KBM-7 (cell line): ENCODE measurements around the gene REST.
"Not testable (repeated sequence)": the region's sequence is repeated elsewhere in the genome, so short reads cannot be mapped to it uniquely, and the experiment has no call there.

Source experiments
- DNase-seq: peaks from one replicate; pipeline ENCODE4 v3.0.0-alpha.2; 2015
- in situ Hi-C: fragments of 300-500 bp; cut with MboI; formaldehyde crosslinking; loops from 2 replicates; pipeline ENCODE4 v1.14.3; 2020; ENCODE audit warnings: low sequenced_read_pairs, low pct_unique_long_range_greater_than_20kb, mixed read lengths

The REST gene

DNA sequence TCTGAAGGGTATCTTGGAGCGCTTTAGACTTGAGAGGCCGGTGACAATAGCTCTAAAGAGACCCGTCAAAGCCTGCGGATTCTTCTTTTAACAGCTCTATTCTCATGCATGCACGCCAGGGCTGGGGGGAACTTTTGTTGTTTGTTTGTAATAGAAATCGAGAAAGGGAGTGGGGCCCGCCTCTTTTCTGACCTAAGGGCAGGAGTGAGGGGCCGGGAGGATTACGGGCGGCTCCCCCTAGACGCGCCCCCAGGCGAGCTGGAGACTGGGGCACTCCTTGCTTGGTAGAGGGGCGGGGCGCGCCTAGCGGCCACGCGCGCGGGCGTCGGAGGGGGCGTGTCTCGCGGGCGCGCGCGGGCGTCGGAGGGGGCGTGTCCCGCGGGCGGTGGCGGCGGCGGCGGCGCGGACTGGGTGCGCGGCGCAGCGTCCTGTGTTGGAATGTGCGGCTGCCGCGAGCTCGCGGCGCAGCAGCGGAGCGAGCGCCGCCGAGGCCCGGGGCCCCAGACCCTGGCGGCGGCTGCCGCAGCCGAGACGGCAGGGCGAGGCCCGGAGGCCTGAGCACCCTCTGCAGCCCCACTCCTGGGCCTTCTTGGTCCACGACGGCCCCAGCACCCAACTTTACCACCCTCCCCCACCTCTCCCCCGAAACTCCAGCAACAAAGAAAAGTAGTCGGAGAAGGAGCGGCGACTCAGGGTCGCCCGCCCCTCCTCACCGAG lies at the start of gene REST:
TSS of gene REST (plus strand) at position 412 of the 717 bp plus-strand sequence. CDS start 2,739 bp downstream, outside the sequence.
- in situ Hi-C loops: no loop called here
- peak; percentile 66 for DNase-seq

DNA sequence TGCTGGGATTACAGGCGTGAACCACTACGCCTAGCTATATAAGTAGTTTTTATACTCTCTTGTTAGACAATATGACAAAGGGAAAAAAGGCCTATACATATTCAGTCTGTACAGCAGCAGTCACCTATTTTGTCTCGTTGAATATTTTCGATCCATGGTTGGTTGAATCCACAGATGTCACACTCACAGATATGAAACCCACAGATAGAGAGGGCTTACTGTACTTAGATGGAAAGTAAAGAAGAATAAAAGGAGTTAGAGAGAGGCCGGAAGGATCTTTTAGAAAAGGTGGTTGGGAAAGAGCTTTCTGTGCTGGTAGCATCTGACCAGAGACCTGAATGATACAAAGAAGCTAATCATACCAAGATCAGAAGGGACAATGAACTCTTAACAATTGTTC lies 47.9 kb upstream of the REST start:
- in situ Hi-C loops: no loop called here

GRCh38 chr4:56860781-56861180 lies 46.9 kb upstream of the REST start:
- in situ Hi-C loops: no loop called here
- no peak for DNase-seq

More for the DNA sequence above, 47.9 kb upstream of the REST start:
- no peak for DNase-seq

DNA sequence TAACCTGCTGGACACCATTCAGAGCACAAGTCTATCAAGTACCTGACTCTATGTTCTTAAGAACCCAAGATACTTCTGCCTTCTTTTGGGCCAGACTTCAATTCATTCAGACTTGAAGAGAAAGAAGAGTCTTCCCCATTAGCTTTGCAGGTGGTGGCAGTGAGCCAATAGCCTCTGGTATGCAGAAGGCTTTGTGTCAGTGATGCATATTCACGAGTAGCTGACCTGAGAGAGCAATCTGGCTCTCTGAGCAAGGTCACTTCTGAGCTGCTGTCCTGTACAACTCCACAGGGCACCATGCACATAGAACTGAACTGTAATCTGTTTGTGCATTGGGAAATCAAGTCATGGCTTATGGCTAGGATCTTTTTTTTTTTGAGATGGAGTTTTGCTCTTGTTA lies 46.3 kb upstream of the REST start:
- in situ Hi-C loops: no loop called here
- DNase-seq: no peak

DNA sequence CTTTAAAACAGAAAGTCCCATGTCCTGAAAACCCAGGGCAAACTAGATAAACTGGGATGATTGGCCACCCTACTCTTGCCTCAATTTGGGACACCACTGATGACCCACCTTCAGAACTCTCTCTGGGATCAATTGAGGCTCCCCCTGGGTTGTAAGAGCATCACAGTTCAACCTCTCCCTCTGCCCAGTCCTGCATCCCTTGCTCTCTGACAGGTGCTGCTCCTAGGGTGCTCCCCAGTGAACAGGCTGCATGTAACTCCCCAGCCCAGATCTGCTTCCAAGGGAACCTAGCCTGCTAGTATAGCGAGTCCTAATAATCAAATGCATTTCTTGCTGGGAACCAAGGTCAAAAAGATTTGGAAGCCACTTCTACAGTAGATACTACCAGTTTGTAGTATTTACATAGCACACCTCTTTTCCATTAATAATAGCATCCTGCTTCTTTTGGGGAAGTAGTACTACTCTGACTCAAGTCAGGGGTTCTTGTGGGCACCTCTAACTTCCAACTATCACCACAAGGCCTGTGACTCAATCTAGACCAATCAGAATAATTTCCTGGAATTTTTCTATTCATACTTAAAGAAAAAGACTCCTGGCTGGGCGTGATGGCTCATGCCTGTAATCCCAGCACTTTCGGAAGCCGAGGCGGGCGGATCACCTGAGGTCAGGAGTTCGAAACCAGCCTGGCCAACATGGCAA lies 44.1 kb upstream of the REST start:
- peak; percentile 16 for DNase-seq
- in situ Hi-C loops: no loop called here

DNA sequence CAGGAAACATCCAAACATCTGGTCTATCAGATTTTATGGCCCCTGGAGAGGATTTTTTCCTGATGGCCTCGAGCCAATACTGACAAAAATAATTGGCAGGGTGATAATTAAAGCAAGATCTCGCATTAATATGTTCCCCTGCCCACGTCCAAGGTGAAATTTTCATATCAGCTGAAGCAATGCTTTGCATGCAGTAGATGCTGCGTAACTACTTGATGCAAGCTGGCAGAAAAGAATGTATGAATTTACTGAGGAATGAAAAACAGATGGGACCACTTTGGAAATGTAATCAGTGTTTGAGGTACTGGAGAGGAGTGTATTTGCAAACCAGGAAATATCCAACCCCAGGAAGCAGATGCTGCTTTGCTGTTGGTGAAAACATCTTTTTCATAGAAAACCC lies 36.8 kb upstream of the REST start:
- in situ Hi-C loops: no loop called here

DNA sequence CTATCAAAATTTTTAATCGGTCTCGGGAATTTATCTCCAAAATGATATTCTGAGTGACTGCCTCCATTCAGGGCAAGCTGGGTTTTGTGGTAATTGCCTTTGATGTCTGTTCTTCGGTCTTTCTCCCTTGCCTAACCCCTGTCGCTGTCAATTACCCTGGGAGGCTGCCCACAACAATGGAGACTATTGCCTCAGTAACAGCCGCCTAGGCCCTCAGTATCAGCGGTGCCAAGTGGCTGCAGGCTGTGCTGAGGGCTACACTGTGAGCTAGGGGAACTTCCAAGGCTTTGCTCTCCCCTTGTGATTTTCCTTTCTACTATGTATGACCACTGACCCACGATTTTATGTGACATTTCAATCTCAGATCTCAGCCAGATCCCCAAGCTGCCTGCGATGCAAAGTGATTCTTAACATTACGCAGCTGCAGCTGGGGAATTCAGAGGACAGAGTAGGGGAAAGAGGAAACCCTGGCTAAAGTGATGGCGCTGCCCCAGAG lies 36.3 kb upstream of the REST start:
- DNase-seq: no peak
- in situ Hi-C loops: no loop called here

More for the DNA sequence above, 36.8 kb upstream of the REST start:
- DNase-seq: no peak

DNA sequence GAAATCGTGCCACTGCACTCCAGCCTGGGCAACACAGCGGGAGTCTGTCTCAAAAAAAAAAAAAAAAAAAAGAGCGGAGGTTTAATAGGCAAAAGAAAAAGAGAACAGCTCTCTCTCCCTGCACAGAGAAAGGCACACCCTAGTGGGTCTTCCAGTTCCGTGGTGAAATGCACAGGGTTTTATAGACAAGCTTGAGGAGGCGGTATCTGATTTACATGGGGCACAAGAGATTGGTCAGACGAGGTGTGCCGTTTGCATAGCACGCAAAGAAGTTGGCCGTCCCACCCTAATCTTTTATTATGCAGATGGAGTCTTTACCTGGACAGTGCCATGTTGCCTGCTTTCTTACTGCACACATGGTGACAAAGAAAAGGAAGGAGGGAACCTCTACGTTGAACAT lies 33.5 kb upstream of the REST start:
- in situ Hi-C loops: no loop called here

GRCh38 chr4:56874923-56875322 lies 32.8 kb upstream of the REST start:
- in situ Hi-C loops: no loop called here
- DNase-seq: no peak

More for the DNA sequence above, 33.5 kb upstream of the REST start:
- no peak for DNase-seq

GRCh38 chr4:56876264-56876663 lies 31.4 kb upstream of the REST start:
- in situ Hi-C loops: no loop called here
- DNase-seq: no peak

DNA sequence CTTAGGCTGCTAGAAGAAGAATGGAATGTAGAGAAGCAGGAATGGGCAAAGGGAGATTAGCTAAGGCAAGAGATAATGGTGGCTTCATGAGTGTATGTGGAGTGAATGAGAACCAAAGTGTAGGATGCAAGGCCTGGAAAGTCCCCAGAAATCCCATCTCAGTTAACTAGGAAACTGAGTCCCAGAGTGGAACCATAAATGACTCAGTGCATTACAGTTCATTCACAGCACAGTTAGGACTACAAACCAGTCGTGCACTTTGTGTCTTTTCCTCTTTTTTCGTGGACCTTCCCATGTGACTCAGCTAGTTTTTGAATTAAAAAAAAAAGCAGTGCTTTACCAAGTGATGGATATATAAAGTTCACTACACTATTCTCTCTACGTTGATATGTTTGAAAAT lies 27.7 kb upstream of the REST start:
- no peak for DNase-seq
- in situ Hi-C loops: no loop called here

DNA sequence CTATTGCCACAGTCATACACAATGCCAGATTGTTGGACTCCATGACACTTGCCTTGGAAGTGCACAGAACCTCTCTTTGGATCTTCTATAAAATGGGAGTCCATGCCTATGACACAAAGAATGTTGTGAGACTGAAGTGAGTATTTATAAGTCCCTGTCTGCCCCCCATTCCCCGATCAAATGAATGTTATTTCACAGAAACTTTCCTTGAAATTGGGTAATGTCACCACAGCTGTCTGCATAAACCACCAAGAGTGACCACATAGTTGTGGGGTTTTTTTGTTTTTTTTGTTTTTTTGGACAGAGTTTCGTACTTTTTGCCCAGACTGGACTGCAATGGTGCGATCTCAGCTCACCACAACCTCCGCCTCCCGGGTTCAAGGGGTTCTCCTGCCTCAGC lies 27.1 kb upstream of the REST start:
- DNase-seq: no peak
- in situ Hi-C loops: no loop called here

GRCh38 chr4:56884511-56884910 lies 23.2 kb upstream of the REST start:
- DNase-seq, in situ Hi-C loops: not testable (repeated sequence)

GRCh38 chr4:56892691-56893090 lies 15.0 kb upstream of the REST start:
- DNase-seq: peak; percentile 31
- in situ Hi-C loops: no loop called here

GRCh38 chr4:56897842-56898241 lies 9.9 kb upstream of the REST start:
- in situ Hi-C loops, DNase-seq: not testable (repeated sequence)

DNA sequence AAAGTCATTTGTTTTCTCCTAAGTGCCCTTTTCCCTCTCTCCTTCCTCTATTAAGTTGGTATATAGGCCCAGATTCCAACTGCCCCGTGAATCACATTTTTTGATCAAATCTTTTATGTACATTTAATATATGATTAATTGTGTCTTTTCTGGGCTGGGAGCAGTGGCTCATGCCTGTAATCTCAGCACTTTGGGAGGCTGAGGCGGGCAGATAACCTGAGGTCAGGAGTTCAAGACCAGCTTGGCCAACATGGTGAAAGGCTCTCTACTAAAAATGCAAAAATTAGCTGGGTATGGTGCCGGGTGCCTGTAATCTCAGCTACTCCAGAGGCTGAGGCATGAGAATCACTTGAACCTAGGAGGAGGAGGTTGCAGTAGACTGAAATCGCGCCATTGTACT lies 7.5 kb upstream of the REST start:
- DNase-seq, in situ Hi-C loops: not testable (repeated sequence)

DNA sequence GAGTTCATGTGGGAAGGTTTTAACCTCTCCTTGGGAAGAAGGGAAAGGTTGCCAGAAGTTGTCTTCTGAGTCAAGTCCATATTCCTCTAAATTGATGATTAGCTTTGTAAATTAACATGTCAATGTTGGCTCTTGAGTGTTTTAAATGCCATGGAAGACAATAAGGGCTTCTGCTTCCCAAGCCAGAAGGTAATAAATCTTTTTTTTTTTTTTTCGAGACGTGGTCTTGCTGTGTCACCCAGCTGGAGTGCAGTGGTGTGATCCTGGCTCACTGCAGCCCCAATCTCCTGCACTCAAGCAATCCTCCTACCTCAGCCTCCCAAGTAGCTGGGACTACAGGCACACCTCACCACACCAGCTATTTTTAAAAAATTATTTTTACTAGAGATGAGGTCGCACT lies 5.0 kb upstream of the REST start:
- in situ Hi-C loops: no loop called here
- DNase-seq: no peak

DNA sequence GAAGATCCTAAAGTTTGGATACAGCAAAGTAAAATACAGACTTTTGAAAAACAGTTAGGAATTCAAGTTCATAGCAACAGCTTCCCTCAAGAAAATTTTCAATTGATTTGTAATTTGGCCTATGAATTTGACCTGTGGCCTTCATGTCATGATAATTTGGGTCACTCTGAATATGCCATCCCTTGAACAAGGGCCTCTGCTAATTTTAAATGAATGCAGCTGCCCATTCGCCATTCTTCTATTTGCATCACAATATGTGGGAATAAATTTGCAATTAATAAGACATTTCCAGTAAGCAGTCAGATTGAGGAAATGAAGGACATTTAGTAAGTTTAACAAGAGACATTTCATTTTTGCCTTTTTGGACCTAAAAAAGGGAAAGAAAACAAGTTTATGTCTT lies 1.9 kb upstream of the REST start:
- DNase-seq: no peak
- in situ Hi-C loops: no loop called here

DNA sequence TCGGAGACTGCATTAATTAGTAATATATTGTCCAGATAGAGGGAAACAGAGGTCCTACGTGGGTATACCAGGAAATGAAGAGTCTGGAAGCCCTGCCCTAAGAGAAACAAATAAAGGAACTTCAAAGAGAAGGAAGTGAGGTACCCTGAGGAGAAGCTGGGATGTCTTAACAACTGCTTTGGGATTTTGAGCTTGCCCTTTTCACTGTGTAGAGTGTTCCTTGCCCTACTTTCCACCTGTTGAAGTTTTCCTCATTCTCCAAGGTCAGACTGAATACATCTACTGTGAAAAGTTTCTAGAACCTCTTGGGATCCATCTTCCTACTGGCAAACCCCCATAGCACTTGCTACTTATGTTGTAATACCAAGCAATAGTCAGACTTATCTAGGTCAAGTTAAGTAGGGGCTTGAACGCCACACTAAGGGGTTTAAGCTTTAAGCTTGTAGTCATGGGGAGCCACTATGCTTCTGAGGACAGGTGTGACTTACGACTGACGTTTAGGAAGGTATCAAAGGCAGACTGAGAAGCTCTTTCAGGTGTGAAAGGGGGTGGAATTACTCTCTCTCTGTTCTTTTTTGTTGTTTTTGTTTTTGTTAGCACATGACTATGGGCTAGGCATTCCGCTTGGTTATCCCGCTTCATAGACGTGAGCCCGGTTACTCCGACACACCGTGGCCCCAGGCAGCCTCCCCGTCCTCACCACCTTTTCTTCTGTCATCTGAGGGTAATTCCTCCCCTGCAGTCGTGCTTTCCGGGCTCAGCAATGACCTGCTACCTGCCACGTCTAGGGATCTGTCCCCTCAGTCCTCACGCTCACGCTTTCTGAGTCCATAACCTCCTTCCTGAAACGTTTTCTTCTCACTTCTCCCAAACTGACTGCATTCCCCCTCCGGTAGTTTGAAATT lies 959 bp upstream of the REST start:
- peak; percentile 35 for DNase-seq
- in situ Hi-C loops: no loop called here
